ENCODE results near the gene RPP25L. TPM values are rescaled to one million over a fixed set of nuclear protein-coding genes. Genes with fewer than 3 reads are reported as not detected.

RPP25L gene
- total and polyA plus RNA-seq, 10 of the 15 experiments (the other 5 are each of a cell fraction or from before 2014, with no cell fraction given): 7.7 to 30.2 (median 16.8) TPM

GRCh38 chr9:34648673-34649072, 36.8 kb upstream of the RPP25L start:
- FAIRE-seq: no peak
- in situ Hi-C loops (cut with MboI): no loop called here
- WGBS (ENCODE audit: insufficient coverage, insufficient replicate concordance, low lambda C conversion rate, missing lambda C conversion rate): 86% methylated on average over 8 of the region's 8 CpGs

More at GRCh38 chr9:34648673-34649072, 36.8 kb upstream of the RPP25L start:
- Histone ChIP-seq H2AFZ (ENCODE audit: control insufficient read depth, low read depth, low read length) (no peak overlapping the region), H3K79me2 (ENCODE audit: control insufficient read depth, insufficient read depth, low read length) (peaks cover 17% of the 10 kb centered on the region), H4K20me1 (ENCODE audit: control insufficient read depth, insufficient read depth) (no peaks in the 10 kb centered on the region; the same call in 1 of the 2 replicates), H3K4me3 (no peak overlapping the region), H3K27me3 (replicated peaks in 1 of 2; ENCODE audit: control insufficient read depth in 2 of 2, insufficient read depth in 2 of 2, low read length in 1 of 2) (no peaks in the 10 kb centered on the region), H3K4me2 (ENCODE audit: control insufficient read depth, insufficient read depth) (no peak overlapping the region), H3K36me3 (ENCODE audit: control insufficient read depth in 2 of 2, insufficient read depth in 2 of 2, low read length in 1 of 2) (peaks cover 2 to 13% of the 10 kb centered on the region in 2 experiments; a peak in 3 of 4 replicates), H3K9me3 (replicated peaks; ENCODE audit: control insufficient read depth, insufficient read depth, low read length) (no peaks in the 10 kb centered on the region), H3K4me1 (ENCODE audit: control insufficient read depth, insufficient read depth, low read length) (peaks cover 19% of the 10 kb centered on the region), H3K9ac (ENCODE audit: control insufficient read depth, insufficient read depth, low read length) (no peak overlapping the region), H3K27ac (ENCODE audit: control insufficient read depth, insufficient read depth) (no peak overlapping the region)
- no TSS peak for BruUV-seq (replicated peaks)
- CTCF ChIA-PET: interaction anchor here (4.0 to 5.9 kb wide), 2 partner anchors 13 to 15 kb away, joined by 23 to 103 read pairs; partner anchors contain the start of gene SIGMAR1
- POLR2A ChIA-PET: interaction anchor here (0.6 to 3.4 kb wide), 4 partner anchors 8 to 455 kb away, joined by 3 to 25 read pairs (median 4); partner anchors contain the start of gene SIGMAR1
- ATAC-seq: no peak
- DNase-seq (ENCODE audit: low read depth, low spot score): no peak
- SMC1A ChIA-PET (ENCODE audit: uncharacterized antibody, unreplicated experiment): no interaction called here
- TF ChIP-seq NFIC (IDR thresholded peaks at IDR 0.05; ENCODE audit: low read depth, low read length) (no peak), NFXL1 (IDR thresholded peaks at IDR 0.05; ENCODE audit: borderline replicate concordance) (no peak), SREBF1 (IDR thresholded peaks at IDR 0.05; ENCODE audit: low read length) (no peak), SMC3 (IDR thresholded peaks at IDR 0.05; ENCODE audit: borderline replicate concordance, low read length) (no peak), NFYA (IDR thresholded peaks at IDR 0.05; ENCODE audit: borderline replicate concordance, low read depth, low read length) (no peak), BMI1 (IDR thresholded peaks at IDR 0.05; ENCODE audit: borderline replicate concordance) (no peak), ATF3 (IDR thresholded peaks at IDR 0.05; ENCODE audit: borderline replicate concordance, extremely low read depth, low read depth, low read length) (no peak), MXI1 (IDR thresholded peaks at IDR 0.05; ENCODE audit: low read depth, low read length) (no peak), STAT1 (conservative IDR thresholded peaks at IDR 0.05) (no peak), NR2C1 (IDR thresholded peaks at IDR 0.05) (no peak), RB1 (IDR thresholded peaks at IDR 0.05; ENCODE audit: borderline replicate concordance) (no peak), POU2F2 (IDR thresholded peaks at IDR 0.05; ENCODE audit: borderline replicate concordance, low read depth, low read length) (no peak), NFYB (IDR thresholded peaks at IDR 0.05; ENCODE audit: insufficient read depth, low read depth, low read length) (no peak), PKNOX1 (IDR thresholded peaks at IDR 0.05) (no peak), EP300 (IDR thresholded peaks at IDR 0.05; ENCODE audit: borderline replicate concordance in 1 of 2, control insufficient read depth in 1 of 2, low read depth in 2 of 2, low read length in 2 of 2) (no peak), CREB1 (IDR thresholded peaks at IDR 0.05; ENCODE audit: low read depth) (no peak), RAD21 (IDR thresholded peaks at IDR 0.05; ENCODE audit: insufficient read depth, low read depth, low read length) (no peak), HDAC6 (IDR thresholded peaks at IDR 0.05; ENCODE audit: unreplicated experiment) (no peak)
- intact Hi-C loops (cut with micrococcal nuclease; ENCODE audit: unreplicated experiment): no loop called here
- RAD21 ChIA-PET (ENCODE audit: unreplicated experiment): interaction anchor here (0.6 to 3.0 kb wide), 3 partner anchors 11 to 14 kb away, joined by 3 to 14 read pairs (median 5); partner anchors contain the start of gene SIGMAR1

All from GM12878 (cell line).